ENCODE data around the gene WDR59.
A peak's percentile ranks its signal among the peaks of the same experiment; 100 is the strongest.
"Not testable (repeated sequence)": the region's sequence is repeated elsewhere in the genome, so short reads cannot be mapped to it uniquely, and the experiment has no call there.

WDR59 gene

DNA sequence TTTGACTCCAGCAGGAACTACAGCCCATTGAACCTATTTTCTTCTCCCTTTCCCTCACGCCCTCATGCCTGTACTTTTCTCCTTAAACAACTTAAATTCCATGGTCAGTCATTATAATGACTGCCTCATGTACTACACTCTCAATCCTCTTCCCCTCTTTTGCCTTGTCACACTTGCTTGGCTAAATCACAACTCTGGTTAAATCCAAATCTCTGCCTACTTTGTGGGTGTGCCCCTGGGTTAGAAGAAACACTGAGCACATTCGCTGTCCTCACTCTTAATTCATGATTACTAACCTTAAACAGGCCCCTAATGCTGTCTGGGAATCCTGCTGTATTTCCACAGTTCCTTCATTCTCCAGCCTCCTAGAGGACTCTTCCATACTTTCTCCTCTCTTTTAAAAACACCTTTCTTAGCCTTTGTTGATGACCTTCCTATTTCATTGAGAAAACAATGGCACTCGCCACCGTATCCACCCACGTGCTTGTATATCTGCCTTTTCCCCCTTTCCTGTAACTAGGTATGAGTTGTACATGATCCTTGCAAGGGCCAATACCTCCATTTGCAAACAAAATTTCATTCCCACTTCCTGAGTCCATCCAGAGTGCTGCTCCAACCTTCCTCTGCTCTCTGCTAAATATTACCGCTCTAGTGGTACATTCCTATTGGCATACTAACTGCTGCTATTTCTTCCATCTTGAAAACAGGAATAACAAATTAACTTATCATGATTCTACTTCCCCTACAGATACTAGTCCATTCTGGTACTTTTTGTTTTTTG is 42.8 kb upstream of the WDR59 start:
- Histone ChIP-seq H3K9me3 (no peaks in the 10 kb centered on the region), H3K36me3 (no peaks in the 10 kb centered on the region), H3K4me1 (ENCODE audit: control insufficient read depth in 1 of 2, insufficient read depth in 1 of 2, low read depth in 1 of 2, low read length in 1 of 2) (peaks cover 28 to 33% of the 10 kb centered on the region in 2 experiments), H3K4me3 (ENCODE audit: low read depth in 1 of 2, low read length in 1 of 2) (no peak overlapping the region), H3K27me3 (no peaks in the 10 kb centered on the region), H3K27ac (no peak overlapping the region)
- TF ChIP-seq, protein P1, sequence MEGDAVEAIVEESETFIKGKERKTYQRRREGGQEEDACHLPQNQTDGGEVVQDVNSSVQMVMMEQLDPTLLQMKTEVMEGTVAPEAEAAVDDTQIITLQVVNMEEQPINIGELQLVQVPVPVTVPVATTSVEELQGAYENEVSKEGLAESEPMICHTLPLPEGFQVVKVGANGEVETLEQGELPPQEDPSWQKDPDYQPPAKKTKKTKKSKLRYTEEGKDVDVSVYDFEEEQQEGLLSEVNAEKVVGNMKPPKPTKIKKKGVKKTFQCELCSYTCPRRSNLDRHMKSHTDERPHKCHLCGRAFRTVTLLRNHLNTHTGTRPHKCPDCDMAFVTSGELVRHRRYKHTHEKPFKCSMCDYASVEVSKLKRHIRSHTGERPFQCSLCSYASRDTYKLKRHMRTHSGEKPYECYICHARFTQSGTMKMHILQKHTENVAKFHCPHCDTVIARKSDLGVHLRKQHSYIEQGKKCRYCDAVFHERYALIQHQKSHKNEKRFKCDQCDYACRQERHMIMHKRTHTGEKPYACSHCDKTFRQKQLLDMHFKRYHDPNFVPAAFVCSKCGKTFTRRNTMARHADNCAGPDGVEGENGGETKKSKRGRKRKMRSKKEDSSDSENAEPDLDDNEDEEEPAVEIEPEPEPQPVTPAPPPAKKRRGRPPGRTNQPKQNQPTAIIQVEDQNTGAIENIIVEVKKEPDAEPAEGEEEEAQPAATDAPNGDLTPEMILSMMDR (IDR thresholded peaks at IDR 0.05), result no peak

DNA sequence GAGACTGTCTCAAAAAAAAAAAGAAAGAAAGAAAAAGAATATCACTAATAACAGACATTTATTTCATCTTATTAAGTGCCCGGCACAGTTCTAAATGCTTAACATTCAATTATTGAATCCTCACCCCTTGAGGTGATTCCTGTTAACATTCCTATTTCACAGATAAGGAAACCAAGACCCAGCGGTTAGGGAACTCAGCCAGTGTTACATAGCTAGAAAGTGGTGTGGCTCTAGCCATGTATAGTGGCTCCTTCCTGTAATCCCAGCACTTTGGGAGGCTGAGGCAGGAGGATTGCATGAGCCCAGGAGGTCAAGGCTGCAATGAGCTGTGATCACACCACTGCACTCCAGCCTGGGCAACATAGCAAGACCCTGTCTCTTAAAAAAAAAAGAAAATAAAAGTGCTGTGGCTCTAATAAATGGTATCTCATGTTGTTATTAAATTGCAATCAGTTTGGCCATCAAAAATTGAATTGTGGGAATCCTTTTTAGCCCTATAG is 42.0 kb upstream of the WDR59 start:
- no peaks in the 10 kb centered on the region for H3K9me3 ChIP-seq
- no peak overlapping the region for H3K4me3 ChIP-seq (ENCODE audit: low read depth in 1 of 2, low read length in 1 of 2)
- no peaks in the 10 kb centered on the region for H3K27me3 ChIP-seq
- TF ChIP-seq, protein P1 (IDR thresholded peaks at IDR 0.05), result no peak
- H3K36me3 ChIP-seq, result no peaks in the 10 kb centered on the region
- H3K4me1 ChIP-seq (ENCODE audit: control insufficient read depth in 1 of 2, insufficient read depth in 1 of 2, low read depth in 1 of 2, low read length in 1 of 2), result peaks cover 28 to 33% of the 10 kb centered on the region in 2 experiments
- H3K27ac ChIP-seq, result no peak overlapping the region

DNA sequence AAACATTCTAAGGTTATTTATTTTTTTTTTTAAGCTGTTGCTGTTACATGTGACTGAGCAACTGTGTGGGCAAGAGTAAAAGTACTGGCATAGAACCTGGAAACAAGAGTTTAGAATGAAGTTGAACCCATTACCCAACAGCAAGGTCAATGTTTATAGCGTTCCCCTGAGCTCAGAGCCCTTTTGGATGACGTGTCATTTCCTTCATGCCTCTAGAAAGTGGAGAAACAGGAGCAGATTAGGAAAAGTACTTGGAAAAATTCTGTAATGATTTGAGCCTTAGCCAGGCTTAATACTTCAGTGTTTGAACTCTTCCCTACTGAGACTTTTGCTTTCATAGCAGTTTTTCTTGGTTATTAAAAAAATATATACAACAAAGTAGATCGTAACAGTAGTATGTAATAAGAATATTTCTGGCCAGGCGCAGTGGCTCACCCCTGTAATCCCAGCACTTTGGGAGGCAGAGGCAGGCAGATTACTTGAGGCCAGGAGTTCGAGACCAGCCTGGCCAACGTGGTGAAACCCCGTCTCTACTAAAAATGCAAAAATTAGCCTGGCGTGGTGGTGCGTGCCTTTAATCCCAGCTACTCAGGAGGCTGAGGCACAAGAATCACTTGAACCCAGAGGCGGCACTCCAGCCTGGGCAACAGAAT is 41.4 kb upstream of the WDR59 start:
- H3K9me3 ChIP-seq; H3K4me3 ChIP-seq (ENCODE audit: low read depth in 1 of 2, low read length in 1 of 2); H3K27ac ChIP-seq; H3K27me3 ChIP-seq; H3K36me3 ChIP-seq: not testable (repeated sequence)
- H3K4me1 ChIP-seq (ENCODE audit: control insufficient read depth in 1 of 2, insufficient read depth in 1 of 2, low read depth in 1 of 2, low read length in 1 of 2), result peaks cover 28 to 33% of the 10 kb centered on the region in 2 experiments

DNA sequence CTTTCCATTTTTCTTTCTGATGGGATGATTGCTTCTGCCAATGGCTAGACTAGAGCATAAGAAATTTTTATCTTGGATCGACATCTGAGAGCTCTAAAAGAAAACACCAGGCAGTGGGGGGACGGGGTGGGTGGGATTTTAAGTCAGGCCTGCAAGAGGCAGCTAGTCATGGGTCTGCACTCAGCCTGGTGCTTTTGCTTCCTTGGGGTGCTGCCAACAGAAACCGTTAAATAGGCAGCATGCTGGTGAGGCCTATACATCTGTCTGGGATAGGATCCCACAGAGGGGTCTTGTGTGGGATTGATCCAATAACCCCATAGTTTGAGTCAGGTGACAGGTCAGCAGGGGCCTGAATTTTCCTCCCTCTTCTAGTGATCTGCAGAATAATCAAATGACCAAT is 40.8 kb upstream of the WDR59 start:
- peaks cover 28 to 33% of the 10 kb centered on the region in 2 experiments for H3K4me1 ChIP-seq (ENCODE audit: control insufficient read depth in 1 of 2, insufficient read depth in 1 of 2, low read depth in 1 of 2, low read length in 1 of 2)
- peak overlapping the region; percentile 56 for H3K27ac ChIP-seq
- H3K4me3 ChIP-seq (ENCODE audit: low read depth in 1 of 2, low read length in 1 of 2), result no peak overlapping the region
- TF ChIP-seq, protein P1 (IDR thresholded peaks at IDR 0.05), result no peak
- H3K27me3 ChIP-seq, result no peaks in the 10 kb centered on the region
- H3K9me3 ChIP-seq, result no peaks in the 10 kb centered on the region
- no peaks in the 10 kb centered on the region for H3K36me3 ChIP-seq

- peaks cover 28 to 33% of the 10 kb centered on the region in 2 experiments for H3K4me1 ChIP-seq (ENCODE audit: control insufficient read depth in 1 of 2, insufficient read depth in 1 of 2, low read depth in 1 of 2, low read length in 1 of 2)
- no peaks in the 10 kb centered on the region for H3K36me3 ChIP-seq
- H3K9me3 ChIP-seq, result no peaks in the 10 kb centered on the region
- peak overlapping the region; percentile 56 for H3K27ac ChIP-seq
- TF ChIP-seq, protein P1 (IDR thresholded peaks at IDR 0.05), result no peak
- no peaks in the 10 kb centered on the region for H3K27me3 ChIP-seq
- no peak overlapping the region for H3K4me3 ChIP-seq (ENCODE audit: low read depth in 1 of 2, low read length in 1 of 2)
Observed at GRCh38 chr16:75024594-75024993, 39.7 kb upstream of the WDR59 start.

- no peaks in the 10 kb centered on the region for H3K27me3 ChIP-seq
Observed at GRCh38 chr16:75024182-75024581, 39.3 kb upstream of the WDR59 start.

More at GRCh38 chr16:75024182-75024581, 39.3 kb upstream of the WDR59 start:
- H3K4me3 ChIP-seq (ENCODE audit: low read depth in 1 of 2, low read length in 1 of 2), result no peak overlapping the region
- TF ChIP-seq, protein P1 (IDR thresholded peaks at IDR 0.05), result no peak
- H3K4me1 ChIP-seq (ENCODE audit: control insufficient read depth in 1 of 2, insufficient read depth in 1 of 2, low read depth in 1 of 2, low read length in 1 of 2), result peaks cover 28 to 33% of the 10 kb centered on the region in 2 experiments
- no peaks in the 10 kb centered on the region for H3K9me3 ChIP-seq
- peak overlapping the region; percentile 56 for H3K27ac ChIP-seq
- no peaks in the 10 kb centered on the region for H3K36me3 ChIP-seq

Data from neutrophil (primary cell).